Measurements from ENCODE around the gene ZNF385B.
"Not testable (repeated sequence)": the region's sequence is repeated elsewhere in the genome, so short reads cannot be mapped to it uniquely, and the experiment has no call there.

ZNF385B gene

GRCh38 chr2:179467960-179468359 is 393.5 kb downstream of the ZNF385B start:
- no peak for DNase-seq

GRCh38 chr2:179467111-179467510 is 394.3 kb downstream of the ZNF385B start:
- no peak for DNase-seq

GRCh38 chr2:179461420-179461819 is 400.0 kb downstream of the ZNF385B start:
- DNase-seq, result no peak

GRCh38 chr2:179460181-179460929 is 401.1 kb downstream of the ZNF385B start:
- peak; percentile 71 for DNase-seq

- not testable (repeated sequence) for DNase-seq
These were observed 403.3 kb downstream of the ZNF385B start for GRCh38 chr2:179458113-179458512.

GRCh38 chr2:179455824-179456223 is 405.6 kb downstream of the ZNF385B start:
- no peak for DNase-seq

- DNase-seq, result no peak
These were observed 406.3 kb downstream of the ZNF385B start for GRCh38 chr2:179455172-179455524.

- peak; percentile 66 for DNase-seq
These were observed 406.8 kb downstream of the ZNF385B start for GRCh38 chr2:179454443-179455171.

GRCh38 chr2:179449010-179449409 is 412.4 kb downstream of the ZNF385B start:
- no peak for DNase-seq

GRCh38 chr2:179447839-179448447 is 413.5 kb downstream of the ZNF385B start:
- no peak for DNase-seq

- DNase-seq, result no peak
These were observed 414.0 kb downstream of the ZNF385B start for GRCh38 chr2:179447421-179447820.

GRCh38 chr2:179446476-179447141 is 414.8 kb downstream of the ZNF385B start:
- DNase-seq, result no peak

- DNase-seq, result no peak
These were observed 417.4 kb downstream of the ZNF385B start for GRCh38 chr2:179444056-179444455.

GRCh38 chr2:179443180-179443579 is 418.2 kb downstream of the ZNF385B start:
- DNase-seq, result no peak

GRCh38 chr2:179442206-179442605 is 419.2 kb downstream of the ZNF385B start:
- no peak for DNase-seq

GRCh38 chr2:179441551-179441950 is 419.9 kb downstream of the ZNF385B start:
- no peak for DNase-seq

- DNase-seq, result no peak
These were observed 420.7 kb downstream of the ZNF385B start for GRCh38 chr2:179440642-179441251.

- no peak for DNase-seq
These were observed 422.8 kb downstream of the ZNF385B start for GRCh38 chr2:179438654-179439053.

GRCh38 chr2:179437430-179437829 is 424.0 kb downstream of the ZNF385B start:
- DNase-seq, result no peak

- DNase-seq, result no peak
These were observed 425.8 kb downstream of the ZNF385B start for GRCh38 chr2:179435566-179435965.

GRCh38 chr2:179435000-179435399 is 426.4 kb downstream of the ZNF385B start:
- no peak for DNase-seq

GRCh38 chr2:179434357-179434756 is 427.1 kb downstream of the ZNF385B start:
- DNase-seq, result no peak

- DNase-seq, result no peak
These were observed 428.7 kb downstream of the ZNF385B start for GRCh38 chr2:179432751-179433150.

Measured in amniotic stem cell (primary cell).